A673 (cell line): ENCODE measurements around the gene CACNG8.

Experiments used
- CTCF ChIP-seq: fragments of 300-800, 200-600 bp; sonication (generic); conservative IDR thresholded peaks from 2 replicates; pipeline ENCODE4 v1.5.1; 2017; ENCODE audit warnings: low read depth, mild to moderate bottlenecking, antibody characterized with exemption, low read length, moderate library complexity, mixed read lengths
- EZH2 ChIP-seq: fragments of 200-600 bp; sonication (generic); IDR thresholded peaks from 2 replicates; pipeline ENCODE4 v1.6.1; 2017; ENCODE audit warnings: borderline replicate concordance, low read depth, mild to moderate bottlenecking, mixed read lengths, antibody characterized with exemption, low read length; ENCODE audit not compliant: poor library complexity, severe bottlenecking

GRCh38 chr19:54035215-54036178 lies 72.8 kb downstream of the CACNG8 start:
- no peak for TF ChIP-seq CTCF
- TF ChIP-seq EZH2 = no peak
